OCI-LY3 (cell line): ENCODE measurements around the gene EPG5.

Experiments
- H2AFZ ChIP-seq: fragments of 200-600, 300-600 bp; shearing (Covaris generic); 2 replicates; pipeline ENCODE4 v1.6.0; 2014; ENCODE audit warnings: antibody characterized with exemption, low read depth, low read length
- H3K27ac ChIP-seq: fragments of 200-600, 300-600 bp; sonication (generic); 2 replicates; pipeline ENCODE4 v1.5.1; 2014; ENCODE audit warnings: mild to moderate bottlenecking, low read length, moderate library complexity, mixed read lengths
- H3K27me3 ChIP-seq: fragments of 200-600, 300-600 bp; sonication (generic); 2 replicates; pipeline ENCODE4 v1.6.1; 2014; ENCODE audit warnings: low read depth, low read length, mixed read lengths
- H3K36me3 ChIP-seq: fragments of 200-600, 300-600 bp; sonication (generic); replicated peaks from 2 replicates; pipeline ENCODE3; 2014; ENCODE audit warnings: low read depth, low read length, mixed read lengths
- H3K4me1 ChIP-seq: fragments of 300-600, 200-600 bp; sonication (generic); 2 replicates; pipeline ENCODE4 v1.6.1; 2014; ENCODE audit warnings: low read length, mixed read lengths
- H3K4me2 ChIP-seq: fragments of 200-600, 300-600 bp; sonication (generic); 2 replicates; pipeline ENCODE4 v1.6.1; 2014; ENCODE audit warnings: low read length, mixed read lengths
- H3K4me3 ChIP-seq: fragments of 300-600, 200-600 bp; sonication (generic); 2 replicates; pipeline ENCODE4 v1.5.1; 2014; ENCODE audit warnings: antibody characterized with exemption, mild to moderate bottlenecking, low read length, moderate library complexity
- H3K79me2 ChIP-seq: fragments of 300-600, 200-600 bp; shearing (Covaris generic); 2 replicates; pipeline ENCODE4 v1.6.1; 2014; ENCODE audit warnings: mild to moderate bottlenecking, low read length, mixed read lengths
- H3K9ac ChIP-seq: fragments of 300-600, 200-600 bp; shearing (Covaris generic); 2 replicates; pipeline ENCODE4 v1.6.0; 2014; ENCODE audit warnings: mild to moderate bottlenecking, low read length, moderate library complexity
- H3K9me3 ChIP-seq: fragments of 200-600, 300-600 bp; shearing (Covaris generic); 2 replicates; pipeline ENCODE4 v1.6.1; 2014; ENCODE audit warnings: low read length, mixed read lengths; ENCODE audit not compliant: insufficient read depth
- H4K20me1 ChIP-seq: fragments of 200-600, 300-600 bp; sonication (generic); 2 replicates; pipeline ENCODE4 v1.6.1; 2016; ENCODE audit warnings: low read length, mixed read lengths; ENCODE audit not compliant: insufficient read depth
- CTCF ChIP-seq: fragments of 200-600, 300-600 bp; sonication (generic); IDR thresholded peaks from 2 replicates; pipeline ENCODE4 v1.5.1; 2014; ENCODE audit warnings: antibody characterized with exemption, low read length, low read depth
- EZH2phosphoT487 ChIP-seq: fragments of 200-600 bp; shearing (Covaris generic); IDR thresholded peaks from 2 replicates; pipeline ENCODE4 v1.6.1; 2018; ENCODE audit warnings: antibody characterized with exemption, mixed run types, low read depth

EPG5 gene

GRCh38 chr18:45991788-45992187 lies 24.7 kb upstream of the EPG5 start:
- H3K4me1 ChIP-seq = no peaks in the 10 kb centered on the region
- H3K27me3 ChIP-seq = peaks cover 25% of the 10 kb centered on the region
- no peak overlapping the region for H3K4me3 ChIP-seq
- H3K79me2 ChIP-seq = no peaks in the 10 kb centered on the region
- H3K27ac ChIP-seq = no peak overlapping the region
- no peaks in the 10 kb centered on the region for H3K36me3 ChIP-seq
- H3K4me2 ChIP-seq = no peak overlapping the region
- H3K9me3 ChIP-seq = no peaks in the 10 kb centered on the region
- no peak for TF ChIP-seq CTCF
- no peak overlapping the region for H3K9ac ChIP-seq
- H2AFZ ChIP-seq = no peak overlapping the region
- H4K20me1 ChIP-seq = no peaks in the 10 kb centered on the region

- Histone ChIP-seq H3K27ac (no peak overlapping the region), H3K4me2 (no peak overlapping the region), H3K79me2 (no peaks in the 10 kb centered on the region), H3K9me3 (no peaks in the 10 kb centered on the region), H3K4me1 (no peaks in the 10 kb centered on the region), H3K4me3 (no peak overlapping the region), H2AFZ (no peak overlapping the region), H4K20me1 (no peaks in the 10 kb centered on the region), H3K9ac (no peak overlapping the region), H3K36me3 (no peaks in the 10 kb centered on the region), H3K27me3 (peaks cover 25% of the 10 kb centered on the region)
- TF ChIP-seq CTCF = no peak
- TF ChIP-seq EZH2phosphoT487 = no peak
Measured at GRCh38 chr18:45984546-45985235, 17.6 kb upstream of the EPG5 start.

- Histone ChIP-seq H3K36me3 (no peaks in the 10 kb centered on the region), H3K9me3 (no peaks in the 10 kb centered on the region), H3K4me1 (no peaks in the 10 kb centered on the region), H4K20me1 (no peaks in the 10 kb centered on the region), H3K79me2 (no peaks in the 10 kb centered on the region), H3K27ac (no peak overlapping the region), H2AFZ (no peak overlapping the region), H3K27me3 (peaks cover 16% of the 10 kb centered on the region), H3K4me2 (no peak overlapping the region), H3K4me3 (no peak overlapping the region), H3K9ac (no peak overlapping the region)
- TF ChIP-seq CTCF = no peak
- TF ChIP-seq EZH2phosphoT487 = no peak
Measured at GRCh38 chr18:45981821-45982220, 14.7 kb upstream of the EPG5 start.

- H3K9ac ChIP-seq = no peak overlapping the region
- no peak overlapping the region for H2AFZ ChIP-seq
- peaks cover 15% of the 10 kb centered on the region for H3K27me3 ChIP-seq
- no peak overlapping the region for H3K27ac ChIP-seq
- H3K4me3 ChIP-seq = no peak overlapping the region
- no peaks in the 10 kb centered on the region for H3K9me3 ChIP-seq
- TF ChIP-seq CTCF (no peak), EZH2phosphoT487 (no peak)
- H3K4me1 ChIP-seq = no peaks in the 10 kb centered on the region
- no peaks in the 10 kb centered on the region for H4K20me1 ChIP-seq
- no peaks in the 10 kb centered on the region for H3K36me3 ChIP-seq
- no peaks in the 10 kb centered on the region for H3K79me2 ChIP-seq
- H3K4me2 ChIP-seq = no peak overlapping the region
Measured at GRCh38 chr18:45980229-45980628, 13.1 kb upstream of the EPG5 start.
